Measurements from ENCODE around the gene UBE2V1. TPM values are rescaled to one million over a fixed set of nuclear protein-coding genes. Genes with fewer than 3 reads are reported as not detected.
"Not testable (repeated sequence)": the region's sequence is repeated elsewhere in the genome, so short reads cannot be mapped to it uniquely, and the experiment has no call there.

Gene UBE2V1
- total RNA-seq, 2 experiments from 2014 or later, result 57.3 to 143 TPM

DNA sequence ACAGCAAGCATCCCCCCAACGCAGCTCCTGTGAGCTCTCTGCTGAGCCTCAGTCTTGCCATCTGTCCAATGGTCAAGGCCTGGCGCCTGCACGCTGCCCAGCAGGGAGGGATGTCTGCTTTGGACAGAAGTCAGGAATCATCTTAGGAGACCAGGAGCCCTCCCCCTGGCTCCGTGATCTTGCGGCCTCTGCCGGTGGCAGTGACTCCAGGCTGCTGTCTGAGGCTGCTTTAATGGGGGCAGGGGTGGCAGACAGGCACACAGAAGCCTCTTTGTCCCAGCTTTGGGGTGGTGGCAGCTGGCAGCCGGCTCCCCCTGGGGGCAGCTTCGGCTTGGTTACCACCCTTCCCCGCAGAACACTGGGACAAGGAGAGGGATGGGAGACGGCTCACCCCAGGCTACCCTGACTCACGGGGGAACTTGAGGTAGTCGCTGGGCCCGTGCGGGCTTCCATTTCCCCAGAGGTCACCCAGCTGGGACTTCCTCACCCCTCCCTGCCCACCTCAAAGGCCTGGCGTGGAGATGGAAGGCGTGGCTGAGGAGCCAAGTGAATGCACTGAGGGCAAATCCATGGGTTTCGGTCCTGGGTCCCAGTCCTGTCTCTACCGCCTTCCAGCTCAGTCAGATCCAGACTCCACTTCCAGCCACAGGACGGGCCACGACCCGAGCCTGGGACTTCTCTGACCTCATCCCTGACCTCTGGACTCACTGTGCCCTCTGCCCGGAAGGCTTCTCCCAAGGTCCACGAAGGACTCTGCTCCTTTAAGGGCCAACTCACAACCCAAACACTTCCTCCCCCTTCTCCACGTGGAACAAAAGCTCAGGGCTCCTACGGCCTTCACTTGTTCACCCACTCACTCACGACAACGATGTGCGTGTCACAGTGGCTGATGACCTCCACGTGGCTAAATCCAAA, 25.8 kb upstream of the UBE2V1 start:
- no peak overlapping the region for H3K4me3 ChIP-seq (ENCODE audit: low read depth, low read length, poor library complexity, severe bottlenecking)
- no peak overlapping the region for H3K4me2 ChIP-seq (ENCODE audit: low read length)
- no peaks in the 10 kb centered on the region for H3K9me3 ChIP-seq (ENCODE audit: low read length)
- no TSS peak for BruUV-seq (replicated peaks)
- no peaks in the 10 kb centered on the region for H3K4me1 ChIP-seq (ENCODE audit: insufficient read depth, low read length, poor library complexity, severe bottlenecking)
- CTCF ChIA-PET (ENCODE audit: unreplicated experiment), result interaction anchor here (1.6 kb wide), 1 partner anchor 14 kb away, joined by 6 read pairs; no protein-coding TSS in a partner anchor
- no peaks in the 10 kb centered on the region for H3K9me2 ChIP-seq (ENCODE audit: insufficient read depth, low read length)
- no peak for DNase-seq (ENCODE audit: low spot score)
- no peaks in the 10 kb centered on the region for H3K79me2 ChIP-seq (ENCODE audit: insufficient read depth, low read depth, low read length)
- intact Hi-C loops (cut with micrococcal nuclease; ENCODE audit: unreplicated experiment), result no loop called here
- POLR2A ChIA-PET, result interaction anchor here (0.6 to 1.1 kb wide), 3 partner anchors 19 to 1884 kb away, joined by 3 to 8 read pairs (median 4); no protein-coding TSS in a partner anchor
- no peak overlapping the region for H3K27ac ChIP-seq (ENCODE audit: low read depth, low read length, poor library complexity, severe bottlenecking)
- no peak overlapping the region for H2AFZ ChIP-seq (ENCODE audit: low read length)
- H4K20me1 ChIP-seq (ENCODE audit: insufficient read depth, low read length), result no peaks in the 10 kb centered on the region
- no peak for TF ChIP-seq EZH2phosphoT487 (IDR thresholded peaks at IDR 0.05; ENCODE audit: borderline replicate concordance, low read depth, low read length)
- TF ChIP-seq, protein P1, sequence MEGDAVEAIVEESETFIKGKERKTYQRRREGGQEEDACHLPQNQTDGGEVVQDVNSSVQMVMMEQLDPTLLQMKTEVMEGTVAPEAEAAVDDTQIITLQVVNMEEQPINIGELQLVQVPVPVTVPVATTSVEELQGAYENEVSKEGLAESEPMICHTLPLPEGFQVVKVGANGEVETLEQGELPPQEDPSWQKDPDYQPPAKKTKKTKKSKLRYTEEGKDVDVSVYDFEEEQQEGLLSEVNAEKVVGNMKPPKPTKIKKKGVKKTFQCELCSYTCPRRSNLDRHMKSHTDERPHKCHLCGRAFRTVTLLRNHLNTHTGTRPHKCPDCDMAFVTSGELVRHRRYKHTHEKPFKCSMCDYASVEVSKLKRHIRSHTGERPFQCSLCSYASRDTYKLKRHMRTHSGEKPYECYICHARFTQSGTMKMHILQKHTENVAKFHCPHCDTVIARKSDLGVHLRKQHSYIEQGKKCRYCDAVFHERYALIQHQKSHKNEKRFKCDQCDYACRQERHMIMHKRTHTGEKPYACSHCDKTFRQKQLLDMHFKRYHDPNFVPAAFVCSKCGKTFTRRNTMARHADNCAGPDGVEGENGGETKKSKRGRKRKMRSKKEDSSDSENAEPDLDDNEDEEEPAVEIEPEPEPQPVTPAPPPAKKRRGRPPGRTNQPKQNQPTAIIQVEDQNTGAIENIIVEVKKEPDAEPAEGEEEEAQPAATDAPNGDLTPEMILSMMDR (conservative IDR thresholded peaks at IDR 0.05; ENCODE audit: low read length), result no peak
- H3K36me3 ChIP-seq (ENCODE audit: insufficient read depth, low read length), result peaks cover 26% of the 10 kb centered on the region; the same call in 1 of the 2 replicates

DNA sequence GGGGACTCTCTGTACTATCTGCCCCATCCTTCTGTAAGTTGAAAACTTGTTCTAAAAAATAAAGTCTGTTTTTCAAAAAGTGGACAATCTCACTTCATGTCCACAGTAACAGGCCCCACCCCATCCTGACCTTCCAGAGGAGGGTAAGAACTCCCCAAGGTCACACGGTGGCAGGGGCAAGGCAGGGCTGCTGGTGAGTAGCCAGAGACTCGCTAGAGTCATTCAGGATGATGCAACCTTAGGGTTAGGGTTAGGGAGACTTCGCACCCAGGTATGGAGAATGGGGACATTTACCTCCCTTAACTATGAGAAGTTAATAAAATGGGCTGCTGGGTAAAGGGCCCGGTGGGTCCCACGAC, 25.1 kb upstream of the UBE2V1 start:
- no peak overlapping the region for H3K4me2 ChIP-seq (ENCODE audit: low read length)
- peaks cover 22% of the 10 kb centered on the region; the same call in 1 of the 2 replicates for H3K36me3 ChIP-seq (ENCODE audit: insufficient read depth, low read length)
- H3K4me1 ChIP-seq (ENCODE audit: insufficient read depth, low read length, poor library complexity, severe bottlenecking), result no peaks in the 10 kb centered on the region
- H3K9me2 ChIP-seq (ENCODE audit: insufficient read depth, low read length), result no peaks in the 10 kb centered on the region
- no peak overlapping the region for H2AFZ ChIP-seq (ENCODE audit: low read length)
- H3K27ac ChIP-seq (ENCODE audit: low read depth, low read length, poor library complexity, severe bottlenecking), result no peak overlapping the region
- POLR2A ChIA-PET, result no interaction called here
- H3K9me3 ChIP-seq (ENCODE audit: low read length), result no peaks in the 10 kb centered on the region
- DNase-seq (ENCODE audit: low spot score), result no peak
- no peaks in the 10 kb centered on the region for H4K20me1 ChIP-seq (ENCODE audit: insufficient read depth, low read length)
- BruUV-seq (replicated peaks), result no TSS peak
- H3K4me3 ChIP-seq (ENCODE audit: low read depth, low read length, poor library complexity, severe bottlenecking), result no peak overlapping the region
- no peaks in the 10 kb centered on the region for H3K79me2 ChIP-seq (ENCODE audit: insufficient read depth, low read depth, low read length)
- intact Hi-C loops (cut with micrococcal nuclease; ENCODE audit: unreplicated experiment), result no loop called here
- CTCF ChIA-PET (ENCODE audit: unreplicated experiment), result no interaction called here
- TF ChIP-seq, protein P1 (conservative IDR thresholded peaks at IDR 0.05; ENCODE audit: low read length), result no peak
- no peak for TF ChIP-seq EZH2phosphoT487 (IDR thresholded peaks at IDR 0.05; ENCODE audit: borderline replicate concordance, low read depth, low read length)

DNA sequence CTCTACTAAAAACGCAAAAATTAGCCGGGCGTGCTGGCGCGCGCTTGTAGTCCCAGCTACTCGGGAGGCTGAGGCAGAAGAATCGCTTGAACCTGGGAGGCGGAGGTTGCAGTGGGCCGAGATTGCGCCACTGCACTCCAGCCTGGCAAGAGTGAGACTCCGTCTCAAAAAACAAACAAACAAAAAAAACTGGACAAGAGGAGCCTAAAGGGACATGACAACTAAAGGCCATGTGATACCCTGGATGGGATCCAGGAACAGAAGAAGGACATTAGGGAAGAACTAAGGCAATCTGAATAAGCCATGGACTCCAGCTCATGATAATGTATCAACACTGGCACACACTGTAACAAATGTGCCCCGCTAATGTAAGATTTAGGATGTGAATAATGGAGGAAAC, 24.8 kb upstream of the UBE2V1 start:
- H3K4me3 ChIP-seq (ENCODE audit: low read depth, low read length, poor library complexity, severe bottlenecking); POLR2A ChIA-PET; H3K79me2 ChIP-seq (ENCODE audit: insufficient read depth, low read depth, low read length); H3K9me3 ChIP-seq (ENCODE audit: low read length); intact Hi-C loops (cut with micrococcal nuclease; ENCODE audit: unreplicated experiment); H3K4me2 ChIP-seq (ENCODE audit: low read length); H4K20me1 ChIP-seq (ENCODE audit: insufficient read depth, low read length); CTCF ChIA-PET (ENCODE audit: unreplicated experiment); H2AFZ ChIP-seq (ENCODE audit: low read length); H3K9me2 ChIP-seq (ENCODE audit: insufficient read depth, low read length); DNase-seq (ENCODE audit: low spot score); H3K4me1 ChIP-seq (ENCODE audit: insufficient read depth, low read length, poor library complexity, severe bottlenecking); BruUV-seq (replicated peaks); H3K27ac ChIP-seq (ENCODE audit: low read depth, low read length, poor library complexity, severe bottlenecking): not testable (repeated sequence)
- H3K36me3 ChIP-seq (ENCODE audit: insufficient read depth, low read length), result peaks cover 18% of the 10 kb centered on the region; the same call in 1 of the 2 replicates
